Panc1 (cell line): Measurements from ENCODE around the gene GRAMD1B. TPM values are rescaled to one million over a fixed set of nuclear protein-coding genes. Genes with fewer than 3 reads are reported as not detected.

ENCODE experiments used
- ATAC-seq: fragments of 200-7000 bp; cut with Tn5 transposase; 2 replicates; pipeline ENCODE4 v1.9.1; 2020; ENCODE audit warnings: mild to moderate bottlenecking, moderate library complexity
- BruUV-seq: library from RNA; stranded (reverse); fragments of 400-500 nt; replicated peaks from 2 replicates; lab custom pipeline; 2021; lab: Mats Ljungman, UMichigan
- CTCF ChIA-PET: fragments of 300-600 bp; sonication (Branson Sonifier 250); formaldehyde crosslinking; loops from one replicate; lab custom pipeline; 2022; ENCODE audit warnings: antibody characterized with exemption; lab: Charles Lee
- POLR2A ChIA-PET: fragments of 300-600 bp; sonication (Branson Sonifier 250); formaldehyde crosslinking; loops from one replicate; lab custom pipeline; 2022; ENCODE audit warnings: antibody characterized with exemption; lab: Charles Lee
- DNase-seq: peaks from one replicate; pipeline ENCODE4 v3.0.0-alpha.2; 2010; ENCODE audit warnings: low read depth, low spot score
- H3K27ac ChIP-seq: 2 replicates; pipeline ENCODE4 v1.5.1; 2011; ENCODE audit warnings: mild to moderate bottlenecking, low read length, inconsistent platforms
- H3K27me3 ChIP-seq: fragments of 200-500 bp; sonication (Bioruptor generic); 2 replicates; pipeline ENCODE4 v1.6.0; 2014; ENCODE audit warnings: low read length, inconsistent platforms; ENCODE audit not compliant: control insufficient read depth, insufficient read depth
- H3K36me3 ChIP-seq: fragments of 200-500 bp; sonication (Bioruptor generic); 2 replicates; pipeline ENCODE4 v1.5.1; 2014; ENCODE audit warnings: inconsistent platforms, mild to moderate bottlenecking, low read length, moderate library complexity; ENCODE audit not compliant: control insufficient read depth, insufficient read depth
- H3K4me1 ChIP-seq: 2 replicates; pipeline ENCODE4 v1.5.1; 2011; ENCODE audit warnings: inconsistent platforms, mild to moderate bottlenecking, low read length, moderate library complexity; ENCODE audit not compliant: control insufficient read depth, insufficient read depth
- H3K4me3 ChIP-seq, 2 experiments: 2 replicates each; pipeline ENCODE4 v1.5.1; 2011 to 2012; ENCODE audit warnings: low read depth in 2 of 2, low read length in 2 of 2, mild to moderate bottlenecking in 2 of 2, inconsistent platforms in 1 of 2, moderate library complexity in 1 of 2
- H3K9me3 ChIP-seq: fragments of 200-500 bp; sonication (Bioruptor generic); 2 replicates; pipeline ENCODE4 v1.5.1; 2014; ENCODE audit warnings: low read depth, mild to moderate bottlenecking, inconsistent platforms, low read length, moderate library complexity; ENCODE audit not compliant: control insufficient read depth, insufficient read depth
- CTCF ChIP-seq: fragments of 450-650 bp; IDR thresholded peaks from 2 replicates; pipeline ENCODE4 v1.5.1; 2017; ENCODE audit warnings: mild to moderate bottlenecking
- POLR2AphosphoS5 ChIP-seq: IDR thresholded peaks from 2 replicates; pipeline ENCODE4 v1.6.1; 2012; ENCODE audit warnings: mild to moderate bottlenecking, low read depth, low read length, moderate library complexity
- REST ChIP-seq, 2 experiments: IDR thresholded peaks; 2 replicates each; pipeline ENCODE4 v1.6.1; 2011 to 2012; ENCODE audit warnings: low read depth in 2 of 2, control low read depth in 1 of 2, low read length in 1 of 2, mild to moderate bottlenecking in 1 of 2, moderate library complexity in 1 of 2; ENCODE audit not compliant: insufficient read depth in 1 of 2
- SIN3A ChIP-seq: IDR thresholded peaks from 2 replicates; pipeline ENCODE4 v1.6.1; 2012; ENCODE audit warnings: low read depth, mild to moderate bottlenecking, low read length, moderate library complexity, borderline replicate concordance; ENCODE audit not compliant: insufficient read depth
- TCF7L2 ChIP-seq: IDR thresholded peaks from 2 replicates; pipeline ENCODE4 v1.6.1; 2011; ENCODE audit warnings: mild to moderate bottlenecking, low read depth, low read length, inconsistent platforms
- in situ Hi-C: cut with HindIII; loops from 2 replicates; pipeline ENCODE4 v1.10.0; 2016; ENCODE audit warnings: low sequenced_read_pairs, low pct_unique_long_range_greater_than_20kb
- intact Hi-C: fragments of 100-400 bp; cut with micrococcal nuclease; formaldehyde crosslinking; loops from one replicate; pipeline ENCODE4 v1.10.0; 2022; ENCODE audit not compliant: unreplicated experiment
- total RNA-seq: library from RNA; stranded (reverse); gene quantifications from one replicate; pipeline ENCODE4 v1.2.1, GENCODE V29; 2021; ENCODE audit not compliant: unreplicated experiment

Gene GRAMD1B
- total RNA-seq, 1 experiment from 2014 or later: 0.46 TPM

GRCh38 chr11:123590296-123590912 lies 160.3 kb downstream of the GRAMD1B start:
- BruUV-seq: no TSS peak
- ChIA-PET CTCF (no interaction called here), POLR2A (no interaction called here)
- DNase-seq (no peak), ATAC-seq (no peak; the same call in 1 of the 2 replicates)
- TF ChIP-seq POLR2AphosphoS5 (no peak), TCF7L2 (no peak)
- Histone ChIP-seq H3K27me3 (peaks cover 4% of the 10 kb centered on the region; the same call in 1 of the 2 replicates), H3K4me3 (no peak overlapping the region), H3K27ac (no peak overlapping the region), H3K9me3 (no peaks in the 10 kb centered on the region), H3K4me1 (no peaks in the 10 kb centered on the region), H3K36me3 (no peaks in the 10 kb centered on the region; the same call in 1 of the 2 replicates)
- intact Hi-C loops: no loop called here
- in situ Hi-C loops: no loop called here

- Histone ChIP-seq H3K27ac (no peak overlapping the region), H3K27me3 (peaks cover 4% of the 10 kb centered on the region; the same call in 1 of the 2 replicates), H3K4me1 (no peaks in the 10 kb centered on the region), H3K9me3 (no peaks in the 10 kb centered on the region), H3K36me3 (no peaks in the 10 kb centered on the region), H3K4me3 (no peak overlapping the region)
- in situ Hi-C loops: no loop called here
- DNase-seq (no peak), ATAC-seq (no peak)
- intact Hi-C loops: no loop called here
- POLR2A ChIA-PET: no interaction called here
- CTCF ChIA-PET: no interaction called here
- TF ChIP-seq TCF7L2 (no peak), POLR2AphosphoS5 (no peak), REST (IDR thresholded peaks at IDR 0.05; ENCODE audit: insufficient read depth in 1 of 2, low read depth in 2 of 2, low read length in 1 of 2) (no peak), CTCF (no peak), SIN3A (no peak)
- BruUV-seq: no TSS peak
Measured at GRCh38 chr11:123593570-123593969, 163.5 kb downstream of the GRAMD1B start.

- H3K27ac ChIP-seq: no peak overlapping the region
Measured at GRCh38 chr11:123594188-123594901, 164.3 kb downstream of the GRAMD1B start.

More at GRCh38 chr11:123594188-123594901, 164.3 kb downstream of the GRAMD1B start:
- H3K27me3 ChIP-seq: peaks cover 4% of the 10 kb centered on the region; the same call in 1 of the 2 replicates
- H3K36me3 ChIP-seq: no peaks in the 10 kb centered on the region
- no peaks in the 10 kb centered on the region for H3K9me3 ChIP-seq
- H3K4me3 ChIP-seq: no peak overlapping the region
- in situ Hi-C loops: no loop called here
- TF ChIP-seq REST (IDR thresholded peaks at IDR 0.05; ENCODE audit: insufficient read depth in 1 of 2, low read depth in 2 of 2, low read length in 1 of 2): no peak
- DNase-seq: no peak
- POLR2A ChIA-PET: no interaction called here
- no peak for ATAC-seq
- no peaks in the 10 kb centered on the region for H3K4me1 ChIP-seq
- BruUV-seq: no TSS peak
- intact Hi-C loops: no loop called here
- CTCF ChIA-PET: no interaction called here
